Left lung (tissue), 10 donors: Measurements from ENCODE around the gene FCHSD1. TPM values are rescaled to one million over a fixed set of nuclear protein-coding genes. Genes with fewer than 3 reads are reported as not detected.
A peak's percentile ranks its signal among the peaks of the same experiment; 100 is the strongest.

Experiments used
- ATAC-seq: fragments of 200-7000 bp; cut with Tn5 transposase; one replicate; pipeline ENCODE4 v1.9.1; 2020; ENCODE audit warnings: moderate library complexity
- DNase-seq, 4 donors: peaks; one replicate each; pipeline ENCODE4 v3.0.0-alpha.2; 2013 to 2020
- H3K27ac ChIP-seq, 2 donors: fragments of 200-600 bp; sonication (generic) in 1 of 2; one replicate each; pipeline versions ENCODE4 v1.5.0 to v1.8.0; 2020 to 2021
- H3K27me3 ChIP-seq, 2 donors: fragments of 200-600 bp; sonication (generic) in 1 of 2; one replicate each; pipeline versions ENCODE4 v1.5.0 to v1.8.0; 2020 to 2021
- H3K36me3 ChIP-seq, 2 donors: fragments of 200-600 bp; sonication (generic) in 1 of 2; one replicate each; pipeline versions ENCODE4 v1.5.0 to v1.8.0; 2020 to 2021
- H3K4me1 ChIP-seq, 2 donors: fragments of 200-600 bp; one replicate each; pipeline ENCODE4 v1.8.0; 2021
- H3K4me3 ChIP-seq, 2 donors: fragments of 200-600 bp; sonication (generic) in 1 of 2; one replicate each; pipeline versions ENCODE4 v1.5.0 to v1.8.0; 2020 to 2021; ENCODE audit warnings: mild to moderate bottlenecking in 1 of 2
- H3K9me3 ChIP-seq, 2 donors: fragments of 200-600 bp; sonication (generic) in 1 of 2; one replicate each; pipeline versions ENCODE4 v1.5.0 to v1.8.0; 2020 to 2021
- CTCF ChIP-seq, 2 donors: fragments of 200-600 bp; sonication (generic) in 1 of 2; IDR thresholded peaks; one replicate each; pipeline versions ENCODE4 v1.5.0 to v1.8.0; 2021; ENCODE audit warnings: antibody characterized with exemption in 2 of 2
- intact Hi-C, 2 donors: fragments of 100-400 bp; cut with DNase I; formaldehyde crosslinking; loops; one replicate each; pipeline versions ENCODE4 v1.11.2 to v1.14.2; 2022
- polyA plus RNA-seq, 6 donors: library from polyadenylated mRNA; unstranded; fragments of 120-200 nt; gene quantifications; one replicate each; pipeline ENCODE4 v1.2.1, GENCODE V29; 2013; ENCODE audit not compliant: insufficient read length in 6 of 6
- total RNA-seq, 2 donors: library from RNA; stranded (reverse); fragmentation: NEBNext Ultra II Directional; extraction: Animal tissue kit (Norgen Biotek cat#: 25700); gene quantifications; one replicate each; pipeline ENCODE4 v1.2.1, GENCODE V29; 2021
- donor health status: DM: no; HTN: yes; CAD: no.
- donor health status: DM: no; HTN: no; CAD: no.

FCHSD1 gene
- total and polyA plus RNA-seq, 8 donors: 17.4 to 29.7 (median 21.3) TPM

GRCh38 chr5:141668601-141669265 lies 17.5 kb upstream of the FCHSD1 start:
- Histone ChIP-seq H3K4me1 (peaks cover 3 to 9% of the 10 kb centered on the region in 2 donors), H3K36me3 (peaks cover 0 to 69% of the 10 kb centered on the region in 2 donors), H3K27ac (no peak overlapping the region), H3K9me3 (no peaks in the 10 kb centered on the region), H3K4me3 (no peak overlapping the region), H3K27me3 (no peaks in the 10 kb centered on the region)
- TF ChIP-seq CTCF (IDR thresholded peaks at IDR 0.05): no peak
- ATAC-seq (no peak), DNase-seq (no peak)
- intact Hi-C loops: no loop called here

DNA sequence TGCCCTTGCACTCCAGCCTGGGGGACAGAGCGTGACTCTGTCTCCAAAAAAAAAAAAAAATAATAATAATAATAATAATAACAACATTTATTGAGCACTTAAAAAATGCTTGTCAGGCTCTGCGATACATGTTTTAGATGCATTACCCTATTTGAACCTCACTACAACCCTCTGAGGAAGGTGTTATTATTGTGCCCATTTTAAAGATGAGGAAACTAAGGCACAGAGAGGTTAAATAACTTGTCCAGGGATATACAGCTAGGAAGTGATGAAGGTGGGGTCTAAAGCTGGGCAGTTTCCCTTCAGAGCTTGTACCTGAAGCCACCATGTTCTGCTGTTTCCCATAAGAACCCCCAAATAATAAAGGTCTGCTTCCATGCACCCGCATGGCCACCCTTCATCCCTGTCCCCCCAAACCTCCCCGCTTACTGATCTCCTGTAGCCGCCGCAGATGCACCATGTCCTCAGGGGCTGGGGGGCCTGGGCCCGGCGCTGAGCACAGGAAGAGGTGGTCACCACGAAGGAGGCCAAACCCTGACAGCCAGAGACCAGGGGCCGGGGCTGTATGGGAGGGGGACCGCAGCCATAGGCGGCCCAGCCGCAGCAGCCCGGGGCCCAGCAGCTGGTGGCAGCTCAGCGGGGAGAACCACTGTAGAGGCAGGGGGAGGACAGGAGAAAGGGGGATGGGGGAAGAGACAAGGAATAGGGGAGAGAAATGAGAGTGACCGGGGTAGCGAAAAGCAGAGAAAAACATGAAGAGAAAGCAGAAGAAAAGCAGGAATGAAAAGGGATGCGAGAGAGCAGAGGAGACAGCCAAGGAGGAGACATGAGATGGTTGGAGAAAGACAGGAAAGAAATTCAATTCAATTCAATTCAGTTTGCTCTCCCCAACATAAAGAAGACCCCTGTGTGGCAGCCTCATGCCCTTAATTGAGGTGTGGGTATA lies 15.1 kb upstream of the FCHSD1 start:
- peaks cover 0 to 70% of the 10 kb centered on the region in 2 donors for H3K36me3 ChIP-seq
- DNase-seq (no peak), ATAC-seq (no peak)
- peaks cover 3 to 9% of the 10 kb centered on the region in 2 donors for H3K4me1 ChIP-seq
- no peak overlapping the region for H3K4me3 ChIP-seq
- no peaks in the 10 kb centered on the region for H3K27me3 ChIP-seq
- no peak overlapping the region for H3K27ac ChIP-seq
- no peaks in the 10 kb centered on the region for H3K9me3 ChIP-seq
- intact Hi-C loops: no loop called here
- TF ChIP-seq CTCF (IDR thresholded peaks at IDR 0.05): no peak

DNA sequence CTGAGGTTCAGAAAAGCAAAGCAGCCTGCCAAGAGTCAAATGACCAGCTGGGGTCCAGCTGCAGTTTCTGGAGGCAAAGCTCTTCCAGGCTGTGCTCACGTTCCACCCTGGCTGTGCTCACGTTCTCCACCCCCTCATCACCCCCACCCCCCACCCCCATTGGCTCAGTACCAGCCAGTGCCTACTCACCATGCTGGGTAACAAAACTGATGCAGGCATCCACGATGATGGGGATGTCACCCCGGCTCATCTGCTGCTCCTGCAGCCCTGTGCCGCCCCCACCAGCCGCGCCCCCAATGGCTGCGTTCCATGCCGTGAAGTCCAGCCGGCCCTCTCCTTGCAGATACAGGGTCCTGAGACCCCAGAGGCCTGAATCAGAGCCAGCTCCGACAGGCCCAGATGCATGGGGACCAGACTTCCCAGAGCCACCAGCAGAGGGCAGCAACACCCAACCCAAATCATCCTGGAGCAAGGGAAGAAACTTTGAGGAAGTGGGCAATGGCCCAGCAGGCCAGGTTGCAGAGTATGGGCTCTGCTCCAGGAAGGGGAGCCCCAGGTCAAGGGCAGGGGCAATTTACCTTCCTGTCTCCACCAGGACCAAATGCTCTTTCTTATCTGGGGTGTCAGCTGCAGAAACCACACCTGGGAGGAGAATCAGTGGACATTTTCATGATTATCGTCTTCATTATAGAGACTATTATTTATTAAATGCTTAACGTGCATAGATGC lies 13.7 kb upstream of the FCHSD1 start:
- TF ChIP-seq CTCF (IDR thresholded peaks at IDR 0.05): peak; percentile 90 to 95

DNA sequence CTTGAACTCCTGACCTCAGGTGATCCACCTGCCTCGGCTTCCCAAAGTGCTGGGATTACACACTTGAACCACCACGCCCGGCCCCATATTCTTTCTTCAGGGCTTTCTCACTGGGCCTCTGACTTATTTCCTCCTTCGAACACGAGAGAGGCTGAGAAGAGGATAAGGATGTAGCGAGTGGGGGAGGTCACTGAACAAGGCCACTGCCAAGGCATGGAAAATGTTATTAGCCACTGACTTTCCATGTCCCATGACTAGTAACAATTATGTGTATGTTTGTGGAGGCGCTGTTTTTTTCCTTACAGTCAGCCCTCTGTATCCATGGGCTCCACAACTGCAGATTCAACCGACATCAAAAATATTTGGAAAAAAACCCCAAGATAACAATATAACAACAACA lies 12.3 kb upstream of the FCHSD1 start:
- H3K4me3 ChIP-seq: no peak overlapping the region
- TF ChIP-seq CTCF (IDR thresholded peaks at IDR 0.05): no peak
- intact Hi-C loops: no loop called here
- H3K9me3 ChIP-seq: no peaks in the 10 kb centered on the region
- H3K27ac ChIP-seq: no peak overlapping the region
- ATAC-seq (no peak), DNase-seq (no peak)
- peaks cover 3 to 9% of the 10 kb centered on the region in 2 donors for H3K4me1 ChIP-seq
- peaks cover 0 to 58% of the 10 kb centered on the region in 2 donors for H3K36me3 ChIP-seq
- H3K27me3 ChIP-seq: no peaks in the 10 kb centered on the region

More for the DNA sequence above, 13.7 kb upstream of the FCHSD1 start:
- no peak overlapping the region for H3K4me3 ChIP-seq
- no peaks in the 10 kb centered on the region for H3K27me3 ChIP-seq
- H3K36me3 ChIP-seq: peaks cover 0 to 59% of the 10 kb centered on the region in 2 donors
- H3K4me1 ChIP-seq: peaks cover 3 to 9% of the 10 kb centered on the region in 2 donors
- H3K9me3 ChIP-seq: no peaks in the 10 kb centered on the region
- peak; percentile 98 for ATAC-seq
- intact Hi-C loops: no loop called here
- peak overlapping the region in 1 of 2 donors; percentile 14 for H3K27ac ChIP-seq
- peak; percentile 54 to 92 (median 78) for DNase-seq
